ENCODE results near the gene ST7.

GRCh38 chr7:117041822-117042221 lies 88.5 kb downstream of the ST7 start:
- TF ChIP-seq KLF11 (CRISPR knock-in tag; IDR thresholded peaks at IDR 0.05) (no peak), ZNF614 (CRISPR knock-in tag; IDR thresholded peaks at IDR 0.05; ENCODE audit: borderline replicate concordance) (no peak), IRF2 (CRISPR knock-in tag; IDR thresholded peaks at IDR 0.05) (no peak)
